HG03045 (cell line): ENCODE measurements around the gene VSTM2B.

ENCODE experiments used
- ATAC-seq: cut with Tn5 transposase; IDR thresholded peaks from one replicate; pipeline ENCODE4 v1.9.1; 2021; ENCODE audit warnings: mild to moderate bottlenecking, moderate library complexity; ENCODE audit not compliant: unreplicated experiment

The VSTM2B gene

GRCh38 chr19:29495901-29496441 is 29.8 kb upstream of the VSTM2B start:
- no peak for ATAC-seq

- ATAC-seq, result no peak
These were observed 28.6 kb upstream of the VSTM2B start for GRCh38 chr19:29497241-29497640.

GRCh38 chr19:29497686-29498436 is 27.9 kb upstream of the VSTM2B start:
- no peak for ATAC-seq

- ATAC-seq, result no peak
These were observed 26.4 kb upstream of the VSTM2B start for GRCh38 chr19:29499261-29499920.

GRCh38 chr19:29499921-29500590 is 25.7 kb upstream of the VSTM2B start:
- no peak for ATAC-seq

GRCh38 chr19:29501816-29502580 is 23.8 kb upstream of the VSTM2B start:
- no peak for ATAC-seq

GRCh38 chr19:29502581-29502850 is 23.3 kb upstream of the VSTM2B start:
- ATAC-seq, result no peak

GRCh38 chr19:29503140-29503758 is 22.5 kb upstream of the VSTM2B start:
- ATAC-seq, result no peak

GRCh38 chr19:29503785-29504184 is 22.0 kb upstream of the VSTM2B start:
- no peak for ATAC-seq

- ATAC-seq, result no peak
These were observed 21.3 kb upstream of the VSTM2B start for GRCh38 chr19:29504454-29504853.

- no peak for ATAC-seq
These were observed 20.5 kb upstream of the VSTM2B start for GRCh38 chr19:29505097-29505824.

- no peak for ATAC-seq
These were observed 19.2 kb upstream of the VSTM2B start for GRCh38 chr19:29506619-29506911.

- no peak for ATAC-seq
These were observed 18.5 kb upstream of the VSTM2B start for GRCh38 chr19:29507081-29507860.

GRCh38 chr19:29508181-29508580 is 17.6 kb upstream of the VSTM2B start:
- no peak for ATAC-seq

GRCh38 chr19:29509456-29509855 is 16.3 kb upstream of the VSTM2B start:
- ATAC-seq, result no peak

GRCh38 chr19:29510701-29511265 is 15.0 kb upstream of the VSTM2B start:
- no peak for ATAC-seq

- ATAC-seq, result no peak
These were observed 14.0 kb upstream of the VSTM2B start for GRCh38 chr19:29511768-29512167.

GRCh38 chr19:29512748-29513147 is 13.0 kb upstream of the VSTM2B start:
- ATAC-seq, result no peak

- no peak for ATAC-seq
These were observed 11.1 kb upstream of the VSTM2B start for GRCh38 chr19:29514525-29515232.
